Breast epithelium (tissue), 3 donors: Measurements from ENCODE around the gene MRTFA.

Experiments used
- POLR2AphosphoS5 ChIP-seq, 3 donors: sonication (generic); formaldehyde crosslinking; IDR thresholded peaks; one replicate each; pipeline ENCODE4 v1.6.1; 2017; ENCODE audit warnings: antibody characterized with exemption in 3 of 3
- TF ChIP-seq, protein P1 (sequence below), 3 donors: fragments of 450-650 bp; IDR thresholded peaks; one replicate each; pipeline ENCODE4 v1.5.1; 2016 to 2017; ENCODE audit warnings: antibody characterized with exemption in 3 of 3, mild to moderate bottlenecking in 3 of 3, moderate library complexity in 3 of 3

GRCh38 chr22:40583053-40583741 is 53.3 kb downstream of the MRTFA start:
- TF ChIP-seq, protein P1, sequence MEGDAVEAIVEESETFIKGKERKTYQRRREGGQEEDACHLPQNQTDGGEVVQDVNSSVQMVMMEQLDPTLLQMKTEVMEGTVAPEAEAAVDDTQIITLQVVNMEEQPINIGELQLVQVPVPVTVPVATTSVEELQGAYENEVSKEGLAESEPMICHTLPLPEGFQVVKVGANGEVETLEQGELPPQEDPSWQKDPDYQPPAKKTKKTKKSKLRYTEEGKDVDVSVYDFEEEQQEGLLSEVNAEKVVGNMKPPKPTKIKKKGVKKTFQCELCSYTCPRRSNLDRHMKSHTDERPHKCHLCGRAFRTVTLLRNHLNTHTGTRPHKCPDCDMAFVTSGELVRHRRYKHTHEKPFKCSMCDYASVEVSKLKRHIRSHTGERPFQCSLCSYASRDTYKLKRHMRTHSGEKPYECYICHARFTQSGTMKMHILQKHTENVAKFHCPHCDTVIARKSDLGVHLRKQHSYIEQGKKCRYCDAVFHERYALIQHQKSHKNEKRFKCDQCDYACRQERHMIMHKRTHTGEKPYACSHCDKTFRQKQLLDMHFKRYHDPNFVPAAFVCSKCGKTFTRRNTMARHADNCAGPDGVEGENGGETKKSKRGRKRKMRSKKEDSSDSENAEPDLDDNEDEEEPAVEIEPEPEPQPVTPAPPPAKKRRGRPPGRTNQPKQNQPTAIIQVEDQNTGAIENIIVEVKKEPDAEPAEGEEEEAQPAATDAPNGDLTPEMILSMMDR (IDR thresholded peaks at IDR 0.05): no peak
- TF ChIP-seq POLR2AphosphoS5 (IDR thresholded peaks at IDR 0.05): no peak
